Activated B cell treated with CpG ODN at 0.5 μM for 24 hours (primary cell): ENCODE results near the gene ZYX. TPM values are rescaled to one million over a fixed set of nuclear protein-coding genes. Genes with fewer than 3 reads are reported as not detected.

Experiments used
- ATAC-seq: fragments of 200-7000 bp; cut with Tn5 transposase; one replicate; pipeline ENCODE4 v1.10.0; 2021; ENCODE audit warnings: low read depth, mild to moderate bottlenecking, moderate library complexity
- CTCF ChIA-PET: fragments of 350-600 bp; sonication (Branson Sonifier 250); formaldehyde crosslinking; loops from one replicate; lab custom pipeline; 2021; ENCODE audit warnings: antibody characterized with exemption; lab: Charles Lee
- POLR2A ChIA-PET: fragments of 350-600 bp; sonication (Branson Sonifier 250); formaldehyde crosslinking; loops from one replicate; lab custom pipeline; 2021; ENCODE audit warnings: antibody characterized with exemption; lab: Charles Lee
- DNase-seq: peaks from one replicate; pipeline ENCODE4 v3.0.0; 2022
- H3K27ac Mint-ChIP-seq: one replicate; pipeline ENCODE4 v1.8.0; 2020; ENCODE audit warnings: mixed read lengths
- H3K27me3 Mint-ChIP-seq: one replicate; pipeline ENCODE4 v1.8.0; 2021; ENCODE audit warnings: mixed read lengths
- H3K36me3 Mint-ChIP-seq: one replicate; pipeline ENCODE4 v1.8.0; 2021; ENCODE audit warnings: low read depth, mixed read lengths
- H3K4me1 Mint-ChIP-seq: one replicate; pipeline ENCODE4 v1.8.0; 2021; ENCODE audit warnings: mixed read lengths
- H3K4me3 Mint-ChIP-seq: one replicate; pipeline ENCODE4 v1.8.0; 2020; ENCODE audit warnings: mild to moderate bottlenecking, mixed read lengths
- H3K9me3 Mint-ChIP-seq: one replicate; pipeline ENCODE4 v1.8.0; 2020; ENCODE audit warnings: mixed read lengths
- CTCF ChIP-seq: fragments of 200-600 bp; IDR thresholded peaks from one replicate; pipeline ENCODE4 v1.8.0; 2022; ENCODE audit warnings: antibody characterized with exemption, mild to moderate bottlenecking
- intact Hi-C: fragments of 100-400 bp; cut with micrococcal nuclease; formaldehyde crosslinking; loops from one replicate; pipeline ENCODE4 v1.15.1; 2024
- total RNA-seq: library from RNA; stranded (reverse); gene quantifications from 2 replicates; pipeline ENCODE4 v1.2.3, GENCODE V29; 2022

Gene ZYX
- total RNA-seq, 1 donor from 2014 or later: 101 TPM

- POLR2A ChIA-PET: interaction anchor here (0.6 to 0.9 kb wide), 3 partner anchors 8 to 136 kb away, joined by 3 to 6 read pairs (median 3); no protein-coding TSS in a partner anchor
- Mint-ChIP-seq H3K36me3 (no peaks in the 10 kb centered on the region), H3K4me1 (peaks cover 29% of the 10 kb centered on the region), H3K27ac (no peak overlapping the region), H3K27me3 (peaks cover 27% of the 10 kb centered on the region), H3K9me3 (no peaks in the 10 kb centered on the region), H3K4me3 (no peak overlapping the region)
- intact Hi-C loops: loop anchor here (2.0 to 5.0 kb wide), 3 partner anchors 27 to 167 kb away; partner anchors contain the start of gene ZYX
- DNase-seq: no peak
- CTCF ChIA-PET: interaction anchor here (2.5 to 3.4 kb wide), 3 partner anchors 9 to 167 kb away, joined by 9 to 19 read pairs (median 11); partner anchors contain the start of gene ZYX
- TF ChIP-seq CTCF: no peak
- peak; percentile 19 for ATAC-seq
Observed at GRCh38 chr7:143407287-143408251, 26.4 kb downstream of the ZYX start.

DNA sequence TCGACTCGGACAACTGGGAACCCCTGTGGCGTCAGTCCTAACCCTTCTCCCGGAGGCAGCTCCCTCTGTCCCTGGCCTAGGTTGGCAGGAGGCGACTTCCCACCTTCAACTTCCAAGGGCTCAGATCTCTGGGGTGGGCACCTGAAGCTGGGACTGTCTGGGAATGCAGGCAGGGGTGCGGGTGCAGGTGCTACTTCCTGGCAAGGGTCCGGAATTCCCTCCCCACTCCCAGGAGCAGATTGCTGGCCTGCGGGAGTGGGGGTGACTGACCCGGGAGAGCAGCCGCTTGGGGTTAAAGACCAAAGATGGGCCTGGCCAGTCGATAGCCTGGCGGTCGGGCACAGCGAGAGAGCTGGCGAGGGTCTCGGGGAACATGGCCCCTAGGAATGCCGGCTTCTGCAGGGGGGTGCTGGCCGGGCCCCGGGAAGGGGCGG, 27.1 kb downstream of the ZYX start:
- no peak for TF ChIP-seq CTCF
- H3K9me3 Mint-ChIP-seq: no peaks in the 10 kb centered on the region
- peak overlapping the region; percentile 38 for H3K4me3 Mint-ChIP-seq
- no peak overlapping the region for H3K27ac Mint-ChIP-seq
- peaks cover 33% of the 10 kb centered on the region for H3K27me3 Mint-ChIP-seq
- no peak for DNase-seq
- intact Hi-C loops: loop anchor here (2.0 to 5.0 kb wide), 3 partner anchors 27 to 167 kb away; partner anchors contain the start of gene ZYX
- no peaks in the 10 kb centered on the region for H3K36me3 Mint-ChIP-seq
- ChIA-PET CTCF (interaction anchor here (2.5 to 3.4 kb wide), 2 partner anchors 8 to 168 kb away, joined by 9 to 19 read pairs; no protein-coding TSS in a partner anchor), POLR2A (interaction anchor here (0.9 kb wide), 1 partner anchor 28 kb away, joined by 6 read pairs; no protein-coding TSS in a partner anchor)
- peaks cover 29% of the 10 kb centered on the region for H3K4me1 Mint-ChIP-seq
- ATAC-seq: no peak

DNA sequence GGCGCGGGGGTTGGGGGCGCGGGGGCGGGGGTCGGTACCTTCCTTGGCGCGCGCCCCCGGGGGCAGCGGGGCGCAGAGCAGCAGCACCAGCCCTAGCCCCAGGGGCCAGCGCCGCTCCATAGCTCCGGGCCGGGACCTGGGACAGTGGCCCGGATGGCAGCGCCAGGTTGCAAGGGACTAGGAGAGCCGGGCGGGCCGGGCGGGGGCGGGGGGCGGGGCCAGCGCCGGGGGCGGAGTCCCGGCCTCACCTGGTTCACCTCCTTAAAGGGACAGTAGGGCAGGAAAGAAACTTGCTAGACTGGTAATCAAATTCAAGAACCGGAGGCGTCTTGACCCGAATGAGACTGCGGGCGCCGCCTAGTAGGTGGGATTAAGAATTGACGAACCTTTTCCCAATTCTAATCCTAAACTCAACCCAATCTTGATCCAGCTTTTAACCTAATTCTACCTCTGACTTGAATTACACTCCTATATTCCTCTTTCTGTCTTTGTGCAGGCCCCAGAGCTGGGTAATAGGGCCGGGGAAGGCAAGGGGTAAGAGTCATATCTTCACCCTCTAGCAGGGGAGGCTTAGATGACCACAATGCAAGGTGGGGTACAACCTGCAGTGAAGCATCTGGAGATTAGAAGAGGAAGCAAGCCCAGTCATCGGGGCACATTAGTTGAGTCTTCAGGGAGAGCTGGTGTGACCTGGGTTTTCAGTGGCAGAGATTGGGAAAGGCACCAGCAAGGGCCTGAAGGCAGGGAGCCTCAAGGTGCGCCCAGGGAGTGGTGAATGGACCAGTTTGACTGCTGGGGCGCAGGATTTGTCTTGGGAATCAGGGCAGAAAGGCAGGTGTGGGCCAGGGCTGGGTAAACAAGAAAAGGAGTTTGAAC, 27.8 kb downstream of the ZYX start, which contains the start of gene EPHA1:
Gene EPHA1 (minus strand): TSS at position 171 of the 876 bp plus-strand sequence. CDS start 51 bp downstream, at position 120.
- H3K4me1 Mint-ChIP-seq: peaks cover 29% of the 10 kb centered on the region
- peak within 1 kb of the TSS; percentile 38 for H3K4me3 Mint-ChIP-seq
- H3K27me3 Mint-ChIP-seq: peaks cover 34% of the 10 kb centered on the region
- H3K36me3 Mint-ChIP-seq: no peaks in the 10 kb centered on the region
- H3K27ac Mint-ChIP-seq: no peak within 1 kb of the TSS
- peak; percentile 80 for ATAC-seq
- ChIA-PET POLR2A (no interaction called here), CTCF (interaction anchor here (2.5 to 3.4 kb wide), 2 partner anchors 7 to 168 kb away, joined by 9 to 19 read pairs; no protein-coding TSS in a partner anchor)
- DNase-seq: no peak
- intact Hi-C loops: loop anchor here (2.0 to 5.0 kb wide), 3 partner anchors 28 to 168 kb away; partner anchors contain the start of gene ZYX
- no peaks in the 10 kb centered on the region for H3K9me3 Mint-ChIP-seq
- TF ChIP-seq CTCF: no peak

- TF ChIP-seq CTCF: no peak
- H3K27ac Mint-ChIP-seq: no peak overlapping the region
- ChIA-PET POLR2A (interaction anchor here (0.6 kb wide), 1 partner anchor 407 kb away, joined by 3 read pairs; no protein-coding TSS in a partner anchor), CTCF (interaction anchor here (3.4 kb wide), 1 partner anchor 170 kb away, joined by 19 read pairs; no protein-coding TSS in a partner anchor)
- H3K27me3 Mint-ChIP-seq: peaks cover 43% of the 10 kb centered on the region
- peaks cover 29% of the 10 kb centered on the region for H3K4me1 Mint-ChIP-seq
- DNase-seq (no peak), ATAC-seq (no peak)
- H3K4me3 Mint-ChIP-seq: no peak overlapping the region
- intact Hi-C loops: no loop called here
- H3K9me3 Mint-ChIP-seq: no peaks in the 10 kb centered on the region
- no peaks in the 10 kb centered on the region for H3K36me3 Mint-ChIP-seq
Observed at GRCh38 chr7:143410521-143411004, 29.4 kb downstream of the ZYX start.
